SIG-M5 treated with dmso at 0.1 percent for 504 hours (cell line): ENCODE measurements around the gene CAPZA1.

Experiments used
- DNase-seq: peaks from one replicate; lab custom pipeline; 2025; ENCODE audit not compliant: unreplicated experiment; lab: John Stamatoyannopoulos, UW

CAPZA1 gene

GRCh38 chr1:112713466-112714312 is 94.1 kb downstream of the CAPZA1 start:
- peak; percentile 80 for DNase-seq

GRCh38 chr1:112714313-112715263 is 95.0 kb downstream of the CAPZA1 start:
- no peak for DNase-seq

DNA sequence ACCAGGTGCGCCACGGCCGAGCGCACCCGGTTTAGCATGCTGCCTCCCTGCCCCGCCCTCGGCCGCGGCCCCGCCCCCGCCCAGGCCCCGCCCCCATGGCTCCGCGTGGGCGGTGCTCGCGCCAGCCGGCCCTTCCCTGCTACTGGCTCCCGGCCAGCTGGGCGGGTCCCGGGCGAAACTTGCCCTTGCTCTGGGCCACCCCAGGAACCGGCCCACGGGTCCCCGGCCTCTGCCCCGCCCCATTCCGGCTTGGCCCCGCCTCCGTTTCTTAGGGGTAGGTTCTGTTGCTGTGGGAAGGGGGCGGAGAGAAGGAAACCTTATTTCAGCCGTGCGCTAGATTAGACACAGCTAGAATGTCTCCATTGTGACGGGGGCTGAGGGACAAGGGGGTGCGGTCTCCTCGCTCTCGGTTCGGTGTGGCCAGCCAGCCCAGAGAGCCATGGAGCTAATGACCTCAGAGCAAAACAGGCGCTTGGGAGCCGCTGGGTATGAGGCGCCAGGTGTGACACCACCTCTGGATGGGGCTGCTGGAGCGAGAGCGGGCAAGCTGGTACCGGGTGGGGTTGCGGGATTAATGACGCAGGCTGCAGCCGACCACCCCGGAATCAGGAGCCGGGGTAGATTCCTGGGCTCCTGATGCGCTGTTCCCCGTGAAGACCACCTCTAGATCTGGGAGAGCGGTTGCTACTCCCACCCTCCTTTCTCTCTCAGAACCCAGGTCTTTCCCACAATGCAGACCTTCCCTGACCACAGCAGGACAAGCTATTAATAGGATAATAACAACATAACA is 95.8 kb downstream of the CAPZA1 start, which contains the start of gene PPM1J:
PPM1J (minus strand) TSS at position 69 of the 790 bp plus-strand sequence; CDS start at position 38, 31 bp downstream.
- peak; percentile 89 for DNase-seq

DNA sequence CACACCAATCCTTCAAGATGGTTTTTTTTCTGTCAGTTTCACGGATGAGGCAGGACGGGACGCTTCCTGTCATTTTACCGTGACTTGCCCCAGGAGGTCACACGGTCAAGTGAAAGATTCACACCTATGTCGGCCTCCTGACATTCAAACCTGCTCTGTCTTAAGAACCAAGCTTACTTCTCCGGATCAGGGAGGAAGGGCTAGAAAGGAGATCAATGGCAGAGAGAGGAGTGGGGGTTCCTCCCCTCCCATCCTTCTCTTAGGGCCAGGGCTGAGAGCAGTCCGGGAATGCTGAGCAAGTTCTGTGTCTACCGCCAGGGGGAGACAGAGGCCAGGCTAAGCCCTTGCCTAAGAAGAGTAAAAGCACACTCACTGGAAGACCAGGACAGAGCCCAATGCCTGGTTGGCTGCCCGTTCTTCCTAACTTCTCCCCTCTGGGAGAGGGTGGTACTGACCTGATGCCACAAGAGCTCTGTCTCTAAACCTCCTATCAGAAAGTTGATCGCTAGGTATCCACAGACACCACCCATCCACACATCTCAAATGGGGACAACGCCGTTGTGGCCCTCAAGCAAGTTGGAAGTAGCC is 96.6 kb downstream of the CAPZA1 start:
- DNase-seq: peak; percentile 72

DNA sequence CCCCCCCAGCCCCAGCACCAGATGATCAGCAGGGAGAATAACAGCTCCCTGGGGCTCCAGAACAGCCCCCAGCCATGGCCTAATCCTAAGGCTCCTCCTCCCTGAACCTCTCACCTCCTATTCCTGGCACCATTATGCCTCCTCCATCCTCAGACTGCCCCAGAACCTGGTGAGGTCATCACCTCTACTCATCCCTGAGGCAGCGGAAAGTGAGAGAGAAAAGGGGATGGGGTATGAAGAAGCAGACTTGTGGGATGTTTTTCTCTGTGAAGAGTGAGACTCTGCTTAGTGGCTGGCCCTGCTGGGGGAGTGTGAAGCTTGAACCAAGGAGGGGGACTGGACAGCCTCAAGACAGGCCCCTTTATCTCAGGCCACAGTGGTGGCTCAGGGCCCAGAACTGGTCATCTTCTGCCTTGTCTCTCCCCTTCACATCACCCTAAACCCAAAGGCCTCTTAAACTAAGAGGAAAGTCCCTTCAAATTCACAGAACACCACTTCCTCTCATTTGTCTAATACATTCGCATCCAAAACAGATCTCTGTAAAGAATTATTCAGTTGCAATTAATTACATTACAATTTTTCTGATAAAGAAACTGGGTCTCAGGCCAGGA is 97.7 kb downstream of the CAPZA1 start:
- no peak for DNase-seq

- peak; percentile 57 for DNase-seq
Measured at GRCh38 chr1:112718691-112719418, 99.2 kb downstream of the CAPZA1 start.

DNA sequence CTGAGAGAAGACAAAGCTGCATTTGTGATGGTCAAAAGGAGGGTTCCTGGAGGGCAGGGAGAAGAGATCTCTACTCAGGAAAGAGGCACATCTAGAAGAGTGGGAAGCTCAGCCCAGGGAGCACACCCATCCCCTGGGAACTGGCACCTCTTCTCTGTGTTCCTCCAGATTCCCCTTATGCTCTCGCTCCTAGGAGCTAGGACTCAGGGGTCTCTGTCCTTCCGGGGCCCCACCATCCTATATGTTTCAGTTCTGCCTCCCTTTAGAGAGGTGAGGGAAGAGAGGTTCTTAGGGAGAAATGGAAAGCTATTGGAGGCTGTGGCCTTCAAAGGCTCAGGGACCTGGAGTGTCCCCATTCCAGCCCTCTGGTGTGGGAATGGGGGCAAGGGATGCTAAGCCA is 100.1 kb downstream of the CAPZA1 start:
- no peak for DNase-seq

GRCh38 chr1:112720800-112721199 is 101.2 kb downstream of the CAPZA1 start:
- no peak for DNase-seq
